Liver (tissue), 3 donors: ENCODE data around the gene CA11.

Source experiments
- FOXA2 ChIP-seq: IDR thresholded peaks from 2 replicates; pipeline ENCODE4 v1.6.1; 2016; ENCODE audit warnings: antibody characterized with exemption
- GABPA ChIP-seq, 2 donors: IDR thresholded peaks in 1 of 2; conservative IDR thresholded peaks in 1 of 2; 2 replicates each; pipeline ENCODE4 v1.6.1; 2016; ENCODE audit warnings: antibody characterized with exemption in 2 of 2, mild to moderate bottlenecking in 1 of 2, moderate library complexity in 1 of 2
- SP1 ChIP-seq: IDR thresholded peaks from 2 replicates; pipeline ENCODE4 v1.6.1; 2018; ENCODE audit warnings: antibody characterized with exemption, mild to moderate bottlenecking
- TAF1 ChIP-seq: conservative IDR thresholded peaks from 2 replicates; pipeline ENCODE4 v1.6.1; 2016; ENCODE audit warnings: antibody characterized with exemption, mild to moderate bottlenecking
- TF ChIP-seq, protein P1 (sequence below): fragments of 150-350 bp; IDR thresholded peaks from 2 replicates; pipeline ENCODE4 v1.5.1; 2017; ENCODE audit warnings: improper control_type of control experiment, low read depth, low read length; ENCODE audit not compliant: missing input control
- TF ChIP-seq, protein P2 (sequence below): IDR thresholded peaks from 2 replicates; pipeline ENCODE4 v1.6.1; 2016; ENCODE audit warnings: antibody characterized with exemption
- TF ChIP-seq, protein P3 (sequence below): IDR thresholded peaks from 2 replicates; pipeline ENCODE4 v1.6.1; 2016; ENCODE audit warnings: antibody characterized with exemption
- TF ChIP-seq, protein P4 (sequence below): IDR thresholded peaks from 2 replicates; pipeline ENCODE4 v1.6.1; 2016; ENCODE audit warnings: antibody characterized with exemption
- donor health status: healthy.
- donor health status: healthy.

DNA sequence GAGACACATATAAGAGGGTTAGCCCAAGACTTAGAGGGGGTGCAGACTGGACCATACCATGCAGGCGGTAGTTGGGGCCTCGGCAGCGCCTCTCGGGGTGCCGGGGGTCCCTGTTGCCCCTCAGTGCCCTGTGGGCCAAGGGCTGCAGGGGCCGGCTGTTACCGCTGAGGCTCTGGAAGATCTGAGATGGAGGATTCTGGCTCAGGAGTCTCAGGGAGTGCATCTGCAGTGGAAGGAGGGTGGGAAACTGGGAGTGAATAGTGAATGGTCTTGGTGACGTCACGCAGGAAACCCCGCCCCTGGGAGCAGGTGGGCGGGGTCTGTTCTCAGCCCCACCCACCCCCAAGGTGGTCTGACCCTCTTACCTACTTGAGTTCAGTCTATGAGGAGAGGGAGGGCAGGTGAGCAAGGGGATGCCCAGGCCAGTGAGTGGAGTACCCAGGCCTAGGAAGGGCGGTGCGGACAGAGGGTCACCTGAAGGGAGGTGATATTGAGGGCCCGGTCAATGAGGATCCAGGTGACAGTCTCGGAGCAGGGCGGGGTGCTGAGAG, 7.1 kb downstream of the CA11 start:
- TF ChIP-seq FOXA2 (no peak), SP1 (no peak), TAF1 (no peak), GABPA (IDR thresholded peaks at IDR 0.05 in 1 of 2, conservative IDR thresholded peaks at IDR 0.05 in 1 of 2) (no peak)
- TF ChIP-seq, protein P1, sequence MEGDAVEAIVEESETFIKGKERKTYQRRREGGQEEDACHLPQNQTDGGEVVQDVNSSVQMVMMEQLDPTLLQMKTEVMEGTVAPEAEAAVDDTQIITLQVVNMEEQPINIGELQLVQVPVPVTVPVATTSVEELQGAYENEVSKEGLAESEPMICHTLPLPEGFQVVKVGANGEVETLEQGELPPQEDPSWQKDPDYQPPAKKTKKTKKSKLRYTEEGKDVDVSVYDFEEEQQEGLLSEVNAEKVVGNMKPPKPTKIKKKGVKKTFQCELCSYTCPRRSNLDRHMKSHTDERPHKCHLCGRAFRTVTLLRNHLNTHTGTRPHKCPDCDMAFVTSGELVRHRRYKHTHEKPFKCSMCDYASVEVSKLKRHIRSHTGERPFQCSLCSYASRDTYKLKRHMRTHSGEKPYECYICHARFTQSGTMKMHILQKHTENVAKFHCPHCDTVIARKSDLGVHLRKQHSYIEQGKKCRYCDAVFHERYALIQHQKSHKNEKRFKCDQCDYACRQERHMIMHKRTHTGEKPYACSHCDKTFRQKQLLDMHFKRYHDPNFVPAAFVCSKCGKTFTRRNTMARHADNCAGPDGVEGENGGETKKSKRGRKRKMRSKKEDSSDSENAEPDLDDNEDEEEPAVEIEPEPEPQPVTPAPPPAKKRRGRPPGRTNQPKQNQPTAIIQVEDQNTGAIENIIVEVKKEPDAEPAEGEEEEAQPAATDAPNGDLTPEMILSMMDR, result no peak
- TF ChIP-seq, protein P2, sequence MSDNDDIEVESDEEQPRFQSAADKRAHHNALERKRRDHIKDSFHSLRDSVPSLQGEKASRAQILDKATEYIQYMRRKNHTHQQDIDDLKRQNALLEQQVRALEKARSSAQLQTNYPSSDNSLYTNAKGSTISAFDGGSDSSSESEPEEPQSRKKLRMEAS, result no peak
- TF ChIP-seq, protein P3, sequence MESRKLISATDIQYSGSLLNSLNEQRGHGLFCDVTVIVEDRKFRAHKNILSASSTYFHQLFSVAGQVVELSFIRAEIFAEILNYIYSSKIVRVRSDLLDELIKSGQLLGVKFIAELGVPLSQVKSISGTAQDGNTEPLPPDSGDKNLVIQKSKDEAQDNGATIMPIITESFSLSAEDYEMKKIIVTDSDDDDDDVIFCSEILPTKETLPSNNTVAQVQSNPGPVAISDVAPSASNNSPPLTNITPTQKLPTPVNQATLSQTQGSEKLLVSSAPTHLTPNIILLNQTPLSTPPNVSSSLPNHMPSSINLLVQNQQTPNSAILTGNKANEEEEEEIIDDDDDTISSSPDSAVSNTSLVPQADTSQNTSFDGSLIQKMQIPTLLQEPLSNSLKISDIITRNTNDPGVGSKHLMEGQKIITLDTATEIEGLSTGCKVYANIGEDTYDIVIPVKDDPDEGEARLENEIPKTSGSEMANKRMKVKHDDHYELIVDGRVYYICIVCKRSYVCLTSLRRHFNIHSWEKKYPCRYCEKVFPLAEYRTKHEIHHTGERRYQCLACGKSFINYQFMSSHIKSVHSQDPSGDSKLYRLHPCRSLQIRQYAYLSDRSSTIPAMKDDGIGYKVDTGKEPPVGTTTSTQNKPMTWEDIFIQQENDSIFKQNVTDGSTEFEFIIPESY, result no peak
- TF ChIP-seq, protein P4, sequence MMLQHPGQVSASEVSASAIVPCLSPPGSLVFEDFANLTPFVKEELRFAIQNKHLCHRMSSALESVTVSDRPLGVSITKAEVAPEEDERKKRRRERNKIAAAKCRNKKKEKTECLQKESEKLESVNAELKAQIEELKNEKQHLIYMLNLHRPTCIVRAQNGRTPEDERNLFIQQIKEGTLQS, result no peak
